Activated CD8-positive, alpha-beta memory T cell treated with anti-CD3 and anti-CD28 coated beads, Interleukin-2, amount 50 U/mL, for 1 hour (primary cell): ENCODE measurements around the gene ZNF177.

ENCODE experiments used
- DNase-seq: peaks from one replicate; pipeline ENCODE4 v3.0.0-alpha.2; 2020; ENCODE audit errors: extremely low read depth

Gene ZNF177

GRCh38 chr19:9430444-9430843 is 67.6 kb downstream of the ZNF177 start:
- DNase-seq: no peak

GRCh38 chr19:9431475-9431874 is 68.7 kb downstream of the ZNF177 start:
- DNase-seq: no peak
